Glomerular visceral epithelial cell (primary cell): Measurements from ENCODE around the gene TFAP2E.

ENCODE experiments used
- DNase-seq: peaks from one replicate; pipeline ENCODE4 v3.0.0-alpha.2; 2016; ENCODE audit errors: extremely low spot score

TFAP2E gene

GRCh38 chr1:35573198-35574124, at the start of gene TFAP2E:
Gene TFAP2E, plus strand, starts transcription at chr1:35573314. Its CDS starts 264 bp downstream, at chr1:35573578.
- peak; percentile 53 for DNase-seq

GRCh38 chr1:35524106-35524505, 49.0 kb upstream of the TFAP2E start:
- DNase-seq = no peak

GRCh38 chr1:35530168-35530567, 42.9 kb upstream of the TFAP2E start:
- DNase-seq = no peak

DNA sequence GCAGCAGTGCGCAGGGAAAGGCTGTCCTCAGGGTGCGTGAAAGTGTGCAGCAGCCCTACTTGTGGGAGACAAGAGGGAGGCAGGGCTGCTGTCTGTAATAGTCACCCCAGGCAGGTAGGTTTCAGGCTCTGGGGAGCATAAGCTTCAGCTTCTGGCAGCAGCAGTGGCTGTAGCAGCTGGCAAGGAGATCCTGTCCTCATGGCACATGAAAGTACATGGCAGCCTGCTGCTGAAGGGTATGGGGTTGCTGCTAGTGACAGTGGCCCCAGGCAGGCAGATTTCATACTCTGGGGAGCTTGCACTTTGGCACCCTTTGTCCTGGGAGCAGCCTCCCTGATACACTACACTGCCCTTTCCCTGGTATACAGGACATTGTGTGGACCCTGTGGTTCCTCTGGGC, 42.2 kb upstream of the TFAP2E start:
- DNase-seq = no peak

GRCh38 chr1:35531368-35531767, 41.7 kb upstream of the TFAP2E start:
- DNase-seq = no peak

DNA sequence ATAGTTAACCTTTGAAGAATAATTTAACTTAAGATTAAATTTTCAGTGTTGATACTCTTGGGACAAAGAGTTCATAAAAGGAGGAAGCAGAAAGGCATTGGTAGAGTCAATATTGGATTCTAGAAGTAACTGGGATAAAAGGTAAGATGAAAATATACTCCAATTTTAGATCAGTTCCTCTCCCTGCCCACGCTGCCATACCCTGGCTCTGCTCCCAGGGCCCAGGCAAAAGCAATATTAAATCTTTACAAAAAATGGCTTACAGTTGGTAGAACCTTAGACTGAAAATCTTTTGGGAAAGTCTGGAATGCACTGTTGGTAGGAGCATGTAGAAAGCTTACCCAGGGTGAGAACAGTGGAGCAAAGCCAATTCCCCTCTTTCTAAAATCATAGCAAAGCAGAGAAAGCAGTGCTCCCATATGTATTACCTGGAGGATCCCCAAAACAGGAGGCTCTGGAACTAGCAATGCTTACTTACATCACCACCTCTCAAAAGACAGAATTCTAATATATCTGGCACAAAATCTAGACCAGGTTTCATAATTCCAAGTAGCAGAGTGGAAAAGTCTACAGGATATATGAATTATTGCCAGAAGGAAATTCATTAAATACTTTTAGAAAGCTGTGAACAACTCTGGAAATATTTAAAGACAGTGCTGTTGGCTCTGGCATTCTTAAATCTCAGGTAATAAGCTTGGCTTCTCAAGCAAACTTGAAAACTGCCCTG, 40.5 kb upstream of the TFAP2E start:
- no peak for DNase-seq

DNA sequence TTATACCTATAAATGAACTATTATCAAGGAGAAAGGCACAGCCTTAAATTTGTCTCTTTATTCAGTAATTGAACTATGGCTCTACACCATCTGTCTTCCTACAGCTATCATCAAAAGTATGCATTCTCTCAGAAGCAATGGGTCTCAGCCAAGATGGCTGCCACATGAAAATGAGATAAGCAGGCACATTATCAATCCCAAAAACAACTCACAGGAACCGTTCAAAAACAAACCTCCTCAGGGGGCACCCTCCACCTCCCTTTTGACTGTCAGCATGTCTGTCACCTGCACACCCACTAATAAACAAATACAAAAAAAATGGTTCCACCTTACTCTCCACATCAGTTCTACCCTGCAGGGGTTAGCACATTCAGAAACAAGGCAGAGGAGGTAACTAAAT, 39.5 kb upstream of the TFAP2E start:
- DNase-seq = no peak

DNA sequence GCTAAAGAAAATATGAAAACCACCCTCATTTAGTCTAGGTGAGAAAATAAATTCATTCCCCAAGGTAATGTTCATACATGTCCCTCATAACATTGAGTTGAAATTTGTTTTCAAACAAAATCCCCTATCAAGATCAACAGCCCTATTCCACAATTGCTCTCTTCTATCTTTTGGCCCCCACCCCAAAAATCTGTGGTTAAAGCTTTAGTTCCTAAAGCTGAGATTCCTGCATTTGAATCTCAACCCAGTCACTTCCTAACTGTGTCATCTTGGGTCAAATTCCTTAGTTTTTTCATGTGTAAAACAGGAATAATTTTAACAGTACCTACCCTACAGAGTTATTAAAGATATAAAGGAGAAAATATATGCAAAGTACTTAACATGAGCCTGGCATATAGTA, 37.9 kb upstream of the TFAP2E start:
- DNase-seq = no peak

- DNase-seq = no peak
Observed at GRCh38 chr1:35536556-35537162, 36.5 kb upstream of the TFAP2E start.

- no peak for DNase-seq
Observed at GRCh38 chr1:35537806-35538205, 35.3 kb upstream of the TFAP2E start.

DNA sequence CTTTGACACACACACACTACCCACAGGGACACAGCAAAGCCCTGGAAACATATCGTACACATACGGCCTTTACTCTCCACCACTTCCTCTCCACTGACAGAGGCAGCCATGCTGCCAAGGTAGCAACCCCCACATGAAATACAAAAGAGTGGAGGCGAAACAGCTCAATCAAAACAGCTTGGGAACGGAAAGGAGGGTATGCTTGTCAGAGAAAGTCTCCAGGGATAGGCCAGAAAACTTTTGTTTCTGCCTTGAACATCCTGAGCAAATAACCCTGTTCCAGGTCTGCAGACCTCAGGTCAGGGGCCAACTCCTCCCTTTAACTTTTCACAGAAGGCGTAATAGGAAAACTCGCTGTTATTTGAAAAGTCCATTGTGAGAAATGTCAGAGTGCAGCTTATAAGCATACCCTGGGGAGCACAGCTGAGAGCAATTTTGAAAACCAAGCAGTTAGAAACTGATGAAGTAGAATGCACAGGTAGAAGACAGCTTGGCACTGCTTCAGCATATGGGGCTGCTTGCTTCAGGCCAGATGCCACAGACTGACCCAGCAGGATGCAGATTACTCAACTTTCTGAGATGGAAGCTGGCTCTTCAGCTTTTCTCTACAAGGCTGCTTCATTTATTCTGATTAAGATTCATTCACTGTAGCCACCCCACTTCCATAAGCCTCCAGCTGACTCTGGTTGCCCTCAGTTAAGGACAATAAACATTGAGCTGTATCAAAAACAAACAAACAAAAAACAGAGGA, 33.9 kb upstream of the TFAP2E start:
- DNase-seq = peak; percentile 13

DNA sequence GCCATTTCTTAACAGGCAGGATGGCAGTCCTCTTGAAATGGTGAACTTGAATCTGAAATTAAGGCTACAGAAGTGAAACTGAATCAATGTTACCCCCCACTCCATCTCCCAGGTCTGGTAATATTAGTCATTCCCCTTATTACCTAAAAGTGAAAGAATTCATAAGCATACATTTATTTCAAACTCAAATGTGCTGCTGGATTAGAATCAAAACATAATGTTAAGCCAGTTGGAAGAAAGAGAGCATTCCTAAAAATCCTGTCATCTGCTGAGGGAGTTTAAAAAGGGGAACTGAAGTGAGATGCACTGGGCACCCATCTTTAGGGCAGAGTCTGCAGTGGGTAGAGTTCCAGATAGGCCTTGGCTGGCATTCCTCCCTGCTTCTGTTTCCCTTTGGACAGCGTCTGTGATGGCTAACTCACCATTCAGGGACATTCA, 33.3 kb upstream of the TFAP2E start:
- peak; percentile 30 for DNase-seq

- DNase-seq = peak; percentile 62
Observed at GRCh38 chr1:35544976-35545375, 28.1 kb upstream of the TFAP2E start.

DNA sequence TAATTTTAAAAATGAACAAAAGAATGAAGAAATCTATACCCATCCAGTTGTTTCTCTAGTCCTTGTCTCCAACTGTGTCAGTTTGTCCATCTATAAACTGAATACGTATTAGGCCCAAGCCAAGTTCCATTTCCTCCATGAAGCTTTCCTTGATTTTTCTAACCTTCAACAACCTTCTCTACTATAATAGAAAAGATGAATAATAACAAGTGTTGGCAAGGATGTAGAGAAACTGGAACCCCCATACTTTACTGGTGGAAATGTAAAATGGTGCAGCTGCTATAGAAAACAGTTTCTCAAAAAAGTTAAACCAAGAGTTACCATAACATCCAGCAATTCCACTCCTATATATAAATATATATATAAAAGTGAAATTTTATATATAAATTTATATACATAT, 26.5 kb upstream of the TFAP2E start:
- DNase-seq = no peak

DNA sequence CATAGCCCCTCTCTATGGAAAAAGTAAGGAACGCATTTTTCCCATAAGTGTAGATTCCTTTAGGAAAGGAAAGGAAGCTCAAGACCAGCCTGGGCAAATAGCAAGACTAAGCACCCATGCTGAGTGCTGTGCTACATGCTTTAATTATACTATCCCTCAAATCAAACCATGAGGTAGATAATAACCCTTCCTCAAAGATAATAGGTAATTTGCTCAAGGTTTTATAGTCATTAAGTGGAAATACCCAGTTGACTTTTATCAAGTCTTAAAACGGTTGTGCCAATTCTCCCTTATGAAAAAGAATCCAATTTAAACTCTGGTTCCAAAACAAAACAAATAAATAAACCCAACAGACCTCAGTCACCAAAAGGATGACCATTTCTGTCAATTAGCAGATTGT, 19.3 kb upstream of the TFAP2E start:
- DNase-seq = no peak

GRCh38 chr1:35554266-35555211, 18.6 kb upstream of the TFAP2E start:
- DNase-seq = no peak

DNA sequence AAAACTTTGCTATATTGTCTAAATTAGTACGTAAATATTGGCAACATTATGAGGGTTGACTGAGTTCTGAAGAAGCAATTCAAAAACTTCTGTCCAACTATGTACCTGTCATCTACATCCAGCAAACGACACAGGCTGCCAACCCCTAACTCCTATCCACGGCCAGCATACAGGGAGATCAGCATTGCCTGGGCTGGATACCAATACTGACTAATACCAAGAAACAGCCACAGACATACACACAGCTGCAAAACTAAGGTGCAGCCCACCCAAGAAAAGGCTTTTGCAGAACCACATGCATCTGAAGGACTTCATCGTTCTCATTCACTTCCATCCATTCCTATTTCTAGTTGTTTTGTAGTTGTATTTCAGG, 17.9 kb upstream of the TFAP2E start:
- no peak for DNase-seq

DNA sequence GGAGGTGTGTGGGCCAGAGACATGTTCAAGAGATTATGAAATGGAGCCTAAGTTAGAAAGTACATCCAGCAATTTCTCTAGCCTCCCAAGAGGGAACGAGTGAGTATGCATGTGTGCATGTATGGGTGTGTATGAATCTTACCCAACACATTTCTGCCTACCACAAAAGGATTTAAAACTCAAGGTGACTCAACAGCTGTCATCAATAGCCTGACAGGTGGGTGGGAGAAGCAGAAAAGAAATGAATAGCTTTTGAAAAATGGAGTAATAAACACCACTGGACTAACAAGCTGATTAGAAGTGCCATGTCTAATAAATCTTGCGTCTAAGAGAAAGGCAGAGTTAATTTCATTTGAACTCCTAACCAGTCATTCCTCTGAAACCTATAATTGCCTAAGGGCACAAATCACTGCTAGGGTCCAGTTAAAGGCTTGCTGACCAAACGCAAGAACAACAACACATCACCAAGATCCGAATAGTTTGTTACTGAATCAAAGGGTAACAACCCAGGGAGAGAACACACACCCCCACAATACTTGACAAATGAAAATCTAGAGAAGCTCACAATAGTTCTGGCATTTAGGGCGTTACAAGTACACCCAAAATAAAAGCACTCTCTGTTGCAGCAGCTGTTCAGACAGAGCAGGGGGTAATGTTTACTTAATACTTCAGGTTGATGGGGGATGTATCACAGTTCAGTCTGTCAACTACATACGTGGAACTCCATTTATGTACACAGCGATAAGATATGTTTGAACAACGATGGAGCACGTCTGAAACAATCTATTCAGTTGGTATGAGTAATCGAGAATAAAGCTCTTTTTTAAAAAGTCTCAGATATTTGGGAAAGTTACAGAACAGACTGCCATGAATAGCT, 17.3 kb upstream of the TFAP2E start:
- no peak for DNase-seq

- no peak for DNase-seq
Observed at GRCh38 chr1:35556484-35557117, 16.5 kb upstream of the TFAP2E start.
